Stimulated activated CD8-positive, alpha-beta memory T cell treated with anti-CD3 and anti-CD28 coated beads, Interleukin-15, amount 100 ng/mL, for 24 hours (primary cell): ENCODE measurements around the gene PCDHGB5.
"Not testable (repeated sequence)": the region's sequence is repeated elsewhere in the genome, so short reads cannot be mapped to it uniquely, and the experiment has no call there.

Experiments used
- DNase-seq: peaks from one replicate; pipeline ENCODE4 v3.0.0-alpha.2; 2020; ENCODE audit warnings: low read depth

PCDHGB5 gene

GRCh38 chr5:141397756-141398551 is at the start of gene PCDHGB5:
PCDHGB5 (plus strand) TSS chr5:141397947; CDS start chr5:141398128, 181 bp downstream.
- DNase-seq: not testable (repeated sequence)

GRCh38 chr5:141349917-141350619 is 47.7 kb upstream of the PCDHGB5 start, which contains the start of gene PCDHGB1:
PCDHGB1 (plus strand) TSS chr5:141350099; CDS start chr5:141350261, 162 bp downstream.
- DNase-seq: no peak

- DNase-seq: no peak
Observed at GRCh38 chr5:141351591-141351990, 46.2 kb upstream of the PCDHGB5 start.

- no peak for DNase-seq
Observed at GRCh38 chr5:141354900-141355469, 42.8 kb upstream of the PCDHGB5 start, which contains the start of gene PCDHGA4. PCDHGA4 (plus strand) TSS chr5:141355021; CDS start chr5:141355108, 87 bp downstream.

- no peak for DNase-seq
Observed at GRCh38 chr5:141355641-141356040, 42.1 kb upstream of the PCDHGB5 start.

- DNase-seq: no peak
Observed at GRCh38 chr5:141356133-141356532, 41.6 kb upstream of the PCDHGB5 start.

- no peak for DNase-seq
Observed at GRCh38 chr5:141356950-141357349, 40.8 kb upstream of the PCDHGB5 start.

GRCh38 chr5:141359790-141360426 is 37.8 kb upstream of the PCDHGB5 start, which contains the start of gene PCDHGB2:
PCDHGB2 (plus strand) TSS chr5:141359994; CDS start chr5:141360136, 142 bp downstream.
- no peak for DNase-seq

GRCh38 chr5:141360685-141361084 is 37.1 kb upstream of the PCDHGB5 start:
- no peak for DNase-seq

- no peak for DNase-seq
Observed at GRCh38 chr5:141362719-141363118, 35.0 kb upstream of the PCDHGB5 start.

- no peak for DNase-seq
Observed at GRCh38 chr5:141363952-141364660, 33.6 kb upstream of the PCDHGB5 start, which contains the start of gene PCDHGA5. PCDHGA5 (plus strand) TSS chr5:141364162; CDS start chr5:141364331, 169 bp downstream.

GRCh38 chr5:141366016-141366896 is 31.5 kb upstream of the PCDHGB5 start:
- no peak for DNase-seq

GRCh38 chr5:141369994-141370848 is 27.5 kb upstream of the PCDHGB5 start, which contains the start of gene PCDHGB3:
PCDHGB3 (plus strand) TSS chr5:141370242; CDS start chr5:141370395, 153 bp downstream.
- no peak for DNase-seq

GRCh38 chr5:141371572-141372475 is 25.9 kb upstream of the PCDHGB5 start:
- no peak for DNase-seq

- no peak for DNase-seq
Observed at GRCh38 chr5:141373673-141374317, 24.0 kb upstream of the PCDHGB5 start, which contains the start of gene PCDHGA6. PCDHGA6 (plus strand) TSS chr5:141373891; CDS start chr5:141374084, 193 bp downstream.

GRCh38 chr5:141374627-141375026 is 23.1 kb upstream of the PCDHGB5 start:
- DNase-seq: no peak

- not testable (repeated sequence) for DNase-seq
Observed at GRCh38 chr5:141375444-141376155, 22.1 kb upstream of the PCDHGB5 start.
